Activated CD8-positive, alpha-beta memory T cell treated with anti-CD3 and anti-CD28 coated beads, Interleukin-2, amount 50 U/mL, for 24 hours (primary cell): ENCODE measurements around the gene KIDINS220.
A peak's percentile ranks its signal among the peaks of the same experiment; 100 is the strongest.

Experiments
- DNase-seq: peaks from one replicate; pipeline ENCODE4 v3.0.0-alpha.2; 2020; ENCODE audit errors: extremely low read depth

KIDINS220 gene

DNA sequence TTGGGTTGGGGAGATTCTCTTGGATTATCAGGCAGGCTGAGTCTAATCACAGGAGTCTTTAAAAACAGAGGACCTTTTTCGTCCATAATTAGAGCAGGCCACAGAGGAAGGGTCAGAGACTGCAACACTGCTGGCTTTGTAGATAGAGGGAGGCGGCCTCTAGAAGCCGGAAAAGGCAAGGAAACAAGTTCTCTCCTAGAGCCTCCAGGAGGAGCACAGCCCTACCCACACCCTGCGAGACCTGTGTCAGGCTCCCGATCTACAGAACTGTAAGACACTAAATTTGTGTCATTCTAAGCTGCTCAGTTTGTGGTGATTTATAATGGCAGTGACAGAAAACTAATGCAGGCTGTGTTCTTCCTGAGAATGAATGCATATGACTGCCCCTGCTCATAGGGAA, 140.2 kb downstream of the KIDINS220 start:
- no peak for DNase-seq

DNA sequence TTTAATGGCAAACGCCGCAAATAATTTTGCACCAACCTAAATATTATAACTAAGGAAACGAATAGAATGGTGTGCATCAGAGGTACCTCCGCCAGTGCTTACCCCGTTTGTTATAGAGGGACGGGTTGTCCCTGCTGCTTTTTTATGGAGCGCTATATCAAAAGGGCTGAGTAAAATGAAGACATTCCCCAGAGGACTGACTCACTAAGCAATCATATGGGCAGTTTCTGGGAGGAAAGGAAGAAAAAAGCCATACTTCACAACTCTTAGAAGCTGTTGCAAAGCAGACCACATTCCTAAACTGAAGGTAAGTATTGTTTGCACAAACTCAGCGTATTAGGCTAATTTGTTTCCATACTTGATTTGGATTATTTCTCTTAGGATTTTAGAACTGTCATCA, 142.7 kb downstream of the KIDINS220 start:
- no peak for DNase-seq

DNA sequence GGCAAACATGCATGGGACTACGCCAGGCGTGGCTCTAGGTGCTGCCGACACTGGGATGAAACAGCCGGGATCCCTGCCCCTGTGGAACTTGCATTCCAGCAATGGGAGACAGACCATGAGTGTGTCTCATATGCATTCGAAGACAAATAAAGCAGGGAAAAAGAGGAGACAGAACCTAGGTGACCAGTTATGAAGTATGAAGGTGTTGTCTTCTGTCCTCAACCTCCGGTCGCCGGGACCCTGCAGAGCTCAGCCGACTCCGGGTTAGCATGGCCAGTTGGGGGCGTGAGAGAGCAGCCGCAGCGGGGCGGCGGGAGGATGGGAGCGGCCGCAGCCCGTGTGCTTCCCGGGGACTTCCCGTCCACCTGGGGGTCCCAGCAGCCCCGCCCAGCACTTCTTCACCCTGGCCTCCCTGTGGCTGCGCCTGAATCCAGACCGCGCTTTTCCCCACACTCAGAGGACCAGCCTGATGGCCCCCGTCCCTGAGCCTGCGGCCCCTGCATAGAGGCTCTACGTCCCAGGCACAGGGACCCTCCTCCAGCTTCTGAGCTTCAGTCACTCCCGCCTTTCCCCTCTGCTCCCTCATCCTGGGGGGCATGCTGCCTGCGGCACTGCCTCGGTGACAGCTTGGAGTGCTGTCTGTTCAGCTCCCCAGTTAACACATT, 144.1 kb downstream of the KIDINS220 start:
- DNase-seq = no peak

DNA sequence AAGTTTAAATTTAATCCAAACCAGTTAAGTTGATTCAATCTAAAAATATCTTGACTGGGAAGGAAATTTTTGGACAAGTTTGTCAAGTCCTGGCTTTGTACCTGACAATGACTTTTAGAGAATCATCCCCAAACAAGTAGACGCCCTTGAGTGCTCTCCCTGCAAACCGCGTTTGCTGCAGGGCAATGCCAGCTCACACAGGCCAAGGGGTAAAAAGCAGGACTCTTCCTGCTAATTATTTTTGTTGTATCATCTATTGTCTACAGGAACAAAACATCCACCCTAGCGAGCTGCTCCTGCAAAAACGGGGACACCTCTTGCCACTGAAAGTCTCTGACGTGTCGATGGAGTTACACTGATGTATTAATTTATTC, 144.6 kb downstream of the KIDINS220 start:
- no peak for DNase-seq

DNA sequence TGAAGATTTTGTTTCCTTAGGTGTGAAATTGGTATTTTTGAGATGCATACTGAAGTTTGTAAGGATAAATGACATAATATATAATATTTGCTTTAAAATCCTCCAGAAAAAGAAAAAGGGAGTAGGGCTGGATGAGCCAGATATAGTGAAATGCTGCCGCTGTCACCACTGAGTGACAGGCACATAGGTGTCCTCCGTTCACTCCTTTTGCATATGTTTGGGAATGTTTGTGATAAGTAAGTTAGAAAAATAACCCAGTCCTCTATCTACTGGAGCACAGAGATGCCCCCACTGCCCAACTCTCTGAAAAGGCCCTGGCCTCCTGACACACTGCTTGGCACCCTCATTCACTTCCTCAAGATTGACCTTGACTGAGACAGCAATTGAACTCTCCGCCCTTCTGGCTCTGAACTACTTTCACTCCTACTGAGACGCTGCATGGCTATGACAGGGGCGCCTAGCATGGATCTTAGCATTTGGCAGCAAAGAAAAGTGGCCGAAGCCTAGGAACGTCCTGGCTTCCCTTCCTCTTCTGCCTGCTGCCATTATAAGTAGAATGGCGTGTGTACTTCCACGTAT, 145.5 kb downstream of the KIDINS220 start:
- no peak for DNase-seq

DNA sequence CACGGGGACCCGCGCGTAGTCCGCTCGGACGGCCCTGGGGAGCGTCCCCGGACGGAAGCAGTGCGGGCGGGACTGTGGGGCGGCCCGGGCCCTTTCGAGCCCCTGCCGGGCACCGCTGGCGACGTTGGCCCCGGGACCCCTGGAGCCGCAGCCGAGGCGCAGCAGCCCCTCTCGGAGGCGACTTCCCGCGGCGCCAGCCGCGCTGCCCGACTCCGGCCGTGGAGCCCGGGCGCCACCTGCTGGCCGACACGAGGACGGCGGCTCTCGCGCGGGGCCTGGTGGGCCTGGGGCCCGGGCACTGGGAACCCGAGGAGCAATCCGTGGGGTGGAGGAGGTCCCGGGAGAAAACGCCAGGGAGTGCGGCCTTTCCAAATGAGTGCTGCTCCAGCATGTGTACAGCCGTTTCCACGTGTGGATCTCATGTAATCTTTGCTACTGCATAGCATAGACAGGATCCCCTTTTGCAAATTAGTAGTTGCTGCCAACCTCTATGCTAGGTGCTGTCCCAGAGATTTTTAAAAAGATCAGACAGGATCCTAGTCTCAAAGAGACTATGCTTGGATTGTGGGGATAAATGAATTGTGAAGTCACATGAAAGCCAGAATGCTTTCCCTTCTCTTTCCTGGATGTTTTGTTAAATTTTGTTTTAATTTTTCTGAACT, 151.6 kb downstream of the KIDINS220 start:
- no peak for DNase-seq

DNA sequence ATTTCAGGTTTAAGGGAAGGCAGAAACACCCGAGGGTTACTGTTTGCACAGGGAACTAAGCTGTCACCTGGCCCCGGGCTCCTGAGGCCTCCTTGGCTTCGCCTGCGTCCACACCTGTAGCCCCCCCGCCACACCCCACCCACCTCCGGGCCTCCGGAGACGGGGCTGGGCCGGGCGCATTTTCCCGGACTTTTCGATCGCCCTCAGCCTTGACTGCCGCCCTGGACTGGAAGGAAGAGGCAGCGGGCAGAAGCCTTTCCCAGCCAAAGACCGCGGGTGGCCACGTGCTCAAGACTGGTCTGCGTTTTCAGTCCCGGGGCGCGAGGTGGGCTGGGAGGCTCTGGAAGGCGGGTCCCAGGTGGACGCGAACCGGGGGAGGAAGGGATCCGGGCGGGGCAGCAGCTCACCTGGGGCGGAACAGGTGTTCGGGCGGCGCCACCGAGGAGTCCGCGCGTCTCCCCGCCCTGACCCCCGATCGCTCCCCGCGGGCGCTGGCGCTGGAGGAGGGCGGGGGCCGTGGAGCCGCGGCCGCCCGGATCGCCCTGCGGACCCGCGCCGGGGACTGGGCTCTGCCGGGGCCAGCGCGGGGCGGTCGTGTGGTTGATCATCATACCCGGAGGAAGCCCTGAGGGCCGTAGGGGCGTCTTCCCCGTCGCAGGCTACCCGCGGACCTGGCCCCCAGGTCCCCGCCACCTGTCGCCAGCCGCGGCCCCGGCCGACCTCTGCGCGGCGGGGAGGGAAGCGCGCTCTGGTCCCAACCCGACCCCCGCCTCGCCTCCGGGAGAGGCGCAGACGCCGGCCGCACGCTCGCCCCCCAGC, 152.3 kb downstream of the KIDINS220 start:
- no peak for DNase-seq

DNA sequence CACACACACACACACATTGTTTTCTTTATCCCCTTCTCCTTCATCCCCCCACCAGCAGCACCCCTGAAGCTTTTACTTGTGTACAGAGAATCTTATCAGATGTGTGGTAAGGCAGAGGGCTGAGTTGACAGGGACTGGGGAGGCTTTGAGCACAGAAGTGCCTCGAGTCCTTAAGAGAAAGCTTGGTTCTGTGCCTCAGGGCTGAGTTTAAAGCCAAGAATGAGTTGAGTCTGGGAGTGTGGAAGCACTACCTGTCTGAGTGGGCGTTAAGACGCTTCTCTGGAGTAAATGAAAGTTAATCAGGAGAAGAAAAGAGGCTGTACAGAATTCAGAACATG, 152.9 kb downstream of the KIDINS220 start:
- no peak for DNase-seq

DNA sequence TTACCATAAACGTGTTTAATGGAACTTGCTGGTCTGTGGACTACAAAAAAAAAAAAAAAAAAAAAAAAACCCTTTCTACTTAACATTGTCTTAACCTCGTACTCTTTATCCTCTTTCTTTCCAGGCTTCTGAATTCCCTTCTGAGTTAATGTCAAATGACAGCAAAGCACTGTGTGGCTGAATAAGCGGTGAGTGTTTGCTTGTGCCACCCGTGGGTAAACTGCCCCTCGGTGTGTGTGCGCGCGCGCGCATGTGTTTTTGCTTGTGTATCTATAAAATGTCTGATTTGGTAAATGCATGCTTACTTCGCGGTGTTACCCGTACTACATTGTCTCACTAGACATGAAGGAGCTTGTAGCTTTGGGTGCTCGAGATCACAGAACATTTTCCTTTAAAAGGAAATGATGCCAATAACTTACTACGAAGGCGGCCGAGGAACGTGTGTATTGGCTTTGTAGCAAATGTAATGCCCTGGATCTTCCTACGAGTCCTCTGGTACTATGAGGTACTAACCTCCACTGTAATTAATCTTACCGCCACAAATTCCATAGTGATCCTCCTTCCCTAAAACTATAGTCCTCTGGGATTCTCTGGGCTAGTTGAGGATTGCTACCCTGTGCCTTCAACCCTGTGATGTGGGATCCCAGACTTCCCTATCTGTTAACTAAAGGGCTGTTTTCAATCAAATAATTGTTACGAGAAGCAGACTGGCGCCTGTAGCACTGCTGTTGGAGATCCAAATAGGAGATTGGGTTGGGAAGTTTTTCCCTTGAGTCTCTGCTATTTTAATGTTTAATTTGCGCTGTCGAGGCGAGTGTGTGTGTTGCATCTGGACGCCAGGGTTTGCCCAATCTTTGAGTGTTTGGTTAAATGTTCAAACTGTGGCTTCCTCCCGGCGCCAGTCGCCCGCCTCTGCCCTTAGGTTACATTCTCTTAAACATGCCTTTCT, 154.4 kb downstream of the KIDINS220 start:
- no peak for DNase-seq

DNA sequence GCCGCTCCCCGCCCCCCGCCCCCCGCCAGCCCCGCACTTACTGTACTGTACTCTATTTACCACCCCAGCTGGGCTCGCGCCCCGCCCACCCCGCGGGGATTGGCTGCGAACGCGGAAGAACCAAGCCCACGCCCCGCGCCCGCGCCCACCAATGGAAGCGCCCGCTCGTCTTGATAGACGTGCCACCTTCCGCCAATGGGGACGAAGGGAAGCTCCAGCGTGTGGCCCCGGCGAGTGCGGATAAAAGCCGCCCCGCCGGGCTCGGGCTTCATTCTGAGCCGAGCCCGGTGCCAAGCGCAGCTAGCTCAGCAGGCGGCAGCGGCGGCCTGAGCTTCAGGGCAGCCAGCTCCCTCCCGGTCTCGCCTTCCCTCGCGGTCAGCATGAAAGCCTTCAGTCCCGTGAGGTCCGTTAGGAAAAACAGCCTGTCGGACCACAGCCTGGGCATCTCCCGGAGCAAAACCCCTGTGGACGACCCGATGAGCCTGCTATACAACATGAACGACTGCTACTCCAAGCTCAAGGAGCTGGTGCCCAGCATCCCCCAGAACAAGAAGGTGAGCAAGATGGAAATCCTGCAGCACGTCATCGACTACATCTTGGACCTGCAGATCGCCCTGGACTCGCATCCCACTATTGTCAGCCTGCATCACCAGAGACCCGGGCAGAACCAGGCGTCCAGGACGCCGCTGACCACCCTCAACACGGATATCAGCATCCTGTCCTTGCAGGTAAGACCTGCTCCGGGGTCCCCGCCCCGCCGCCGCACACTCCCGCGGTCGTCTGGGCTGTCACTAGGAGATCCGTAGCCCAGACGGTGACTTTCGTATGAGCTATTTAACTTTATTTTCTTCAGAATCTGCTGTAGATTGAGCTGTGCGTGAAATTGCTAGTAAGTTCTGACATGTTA, 155.4 kb downstream of the KIDINS220 start, which contains the start of gene ID2:
Gene ID2, plus strand, starts transcription at position 271 of the 907 bp plus-strand sequence. Its CDS starts 110 bp downstream, at position 381.
- DNase-seq = peak; percentile 92

DNA sequence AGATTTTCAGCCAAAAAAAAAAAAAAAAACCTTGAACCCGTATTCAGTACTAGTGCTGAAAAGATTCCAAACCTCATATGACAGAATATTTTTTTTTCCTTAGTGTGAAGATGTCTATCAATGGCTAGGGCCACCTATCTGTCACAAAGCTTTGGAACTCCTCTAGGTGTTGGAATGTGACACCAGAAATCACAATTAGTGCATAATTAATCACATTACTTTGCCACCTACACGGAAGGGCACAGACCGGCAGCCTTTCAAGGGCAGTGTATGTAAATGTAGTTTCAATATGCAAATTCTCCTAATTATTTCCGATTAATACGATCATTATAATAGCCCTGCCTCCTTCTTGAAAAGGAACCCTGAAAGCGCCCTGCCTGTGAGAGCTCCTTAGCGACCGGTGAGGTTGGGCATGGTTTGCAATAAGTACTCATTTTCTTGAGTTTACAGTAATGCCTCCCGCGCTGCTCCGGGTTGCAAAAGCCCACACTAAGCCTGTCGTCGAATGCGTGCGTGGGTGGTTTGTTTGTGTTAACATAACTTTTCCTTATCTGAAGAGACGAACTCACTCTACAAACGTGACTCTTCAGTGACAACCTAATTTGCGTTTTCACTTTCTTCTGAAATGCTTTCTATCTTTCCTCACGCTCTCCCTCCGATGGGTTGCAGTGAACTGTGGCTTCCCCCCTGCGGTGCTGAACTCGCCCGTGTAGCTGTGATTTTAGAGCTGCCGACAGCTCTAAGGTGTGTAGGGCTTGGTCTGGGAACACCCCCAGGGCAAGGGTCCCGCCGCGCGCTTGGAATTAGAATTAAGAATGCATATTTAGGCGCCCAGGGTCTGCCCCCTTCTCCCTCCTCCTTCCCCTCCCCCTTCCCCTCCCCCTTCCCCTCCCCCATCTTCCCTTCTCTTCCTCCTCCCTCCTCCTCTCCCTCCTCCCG, 156.3 kb downstream of the KIDINS220 start:
- peak; percentile 85 for DNase-seq

DNA sequence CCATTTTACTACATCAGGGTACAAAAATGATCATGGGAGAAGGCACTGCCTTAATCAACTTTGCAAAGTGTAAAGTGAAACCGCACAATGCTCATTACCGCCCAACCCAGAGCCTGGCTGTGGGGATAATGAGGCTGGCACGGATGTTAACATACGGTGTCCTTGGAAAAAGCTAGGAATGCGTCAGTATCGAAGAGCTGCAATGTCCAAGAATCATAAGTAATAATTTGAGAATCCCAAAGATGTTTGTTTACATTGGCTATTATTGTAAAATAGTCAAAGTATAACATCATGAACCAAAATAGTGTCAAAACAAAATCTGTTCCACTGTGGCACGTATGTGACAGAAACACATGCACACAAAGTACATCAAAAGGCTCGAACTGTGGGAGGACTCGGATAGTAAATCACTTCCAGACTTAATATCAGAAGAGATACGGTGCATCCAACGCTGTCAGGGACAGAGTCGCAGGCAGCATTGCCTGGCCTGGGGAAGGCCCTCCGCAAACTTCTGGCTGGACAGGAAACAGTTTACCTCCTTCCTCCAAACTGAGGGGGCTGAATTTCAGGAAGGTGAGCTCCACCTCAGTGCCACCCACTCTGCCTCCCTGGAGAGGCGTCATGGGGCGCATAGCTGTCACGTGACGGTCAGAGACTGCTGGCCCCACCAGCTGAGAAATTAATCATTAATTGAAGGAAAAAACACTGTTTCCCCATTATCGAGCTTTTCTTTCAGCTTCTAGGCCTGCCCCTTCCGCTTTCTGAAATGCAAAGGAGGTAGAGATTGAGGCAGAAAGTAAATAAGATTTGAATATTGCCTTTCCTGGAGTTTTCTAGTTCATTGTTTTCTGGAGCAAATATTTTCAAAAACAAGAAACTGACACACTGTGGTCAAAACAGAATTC, 157.3 kb downstream of the KIDINS220 start:
- no peak for DNase-seq

DNA sequence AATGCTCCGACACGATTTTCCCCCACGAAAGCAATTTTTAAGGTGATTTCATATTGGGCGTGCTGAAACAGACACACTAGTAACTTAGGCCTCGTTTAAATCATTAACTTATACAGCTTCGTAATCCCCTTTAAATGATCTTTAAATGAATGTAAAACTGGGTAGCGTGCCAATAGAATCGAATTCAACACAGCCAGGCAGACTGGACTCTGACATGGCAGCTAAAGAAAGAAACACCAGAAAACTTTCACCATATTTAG, 157.9 kb downstream of the KIDINS220 start:
- no peak for DNase-seq
